GM21526 (cell line): ENCODE measurements around the gene CXCR5.

Experiments used
- ATAC-seq: cut with Tn5 transposase; IDR thresholded peaks from one replicate; pipeline ENCODE4 v1.9.1; 2021; ENCODE audit warnings: moderate library complexity; ENCODE audit not compliant: unreplicated experiment, low FRiP score

CXCR5 gene

GRCh38 chr11:118897721-118898310 is 14.1 kb downstream of the CXCR5 start:
- ATAC-seq: no peak

GRCh38 chr11:118898400-118899295 is 15.0 kb downstream of the CXCR5 start:
- ATAC-seq: no peak

GRCh38 chr11:118899296-118899688 is 15.6 kb downstream of the CXCR5 start:
- ATAC-seq: no peak

GRCh38 chr11:118899706-118900360 is 16.1 kb downstream of the CXCR5 start:
- no peak for ATAC-seq

- no peak for ATAC-seq
Observed at GRCh38 chr11:118900535-118901384, 17.1 kb downstream of the CXCR5 start.

- no peak for ATAC-seq
Observed at GRCh38 chr11:118901494-118902335, 18.0 kb downstream of the CXCR5 start.

- ATAC-seq: no peak
Observed at GRCh38 chr11:118902336-118903203, 18.9 kb downstream of the CXCR5 start.

- ATAC-seq: no peak
Observed at GRCh38 chr11:118903204-118904015, 19.7 kb downstream of the CXCR5 start.

- peak; percentile 61 for ATAC-seq
Observed at GRCh38 chr11:118907051-118908042, 23.7 kb downstream of the CXCR5 start.

GRCh38 chr11:118908264-118908663 is 24.6 kb downstream of the CXCR5 start:
- no peak for ATAC-seq

GRCh38 chr11:118908901-118909618 is 25.4 kb downstream of the CXCR5 start:
- ATAC-seq: no peak

- no peak for ATAC-seq
Observed at GRCh38 chr11:118909619-118910308, 26.1 kb downstream of the CXCR5 start.

- no peak for ATAC-seq
Observed at GRCh38 chr11:118910309-118911112, 26.8 kb downstream of the CXCR5 start.

GRCh38 chr11:118911113-118911879 is 27.6 kb downstream of the CXCR5 start:
- ATAC-seq: no peak
